Smooth muscle cell of the brain vasculature (primary cell): ENCODE results near the gene AKT1S1.

Experiments used
- DNase-seq: peaks from one replicate; pipeline ENCODE4 v3.0.0-alpha.2; 2012; ENCODE audit warnings: low read depth, low spot score

Gene AKT1S1

GRCh38 chr19:49869009-49869483 is 8.1 kb downstream of the AKT1S1 start:
- no peak for DNase-seq

- DNase-seq, result no peak
Measured at GRCh38 chr19:49866933-49867782, 10.0 kb downstream of the AKT1S1 start, which contains the start of gene PNKP. PNKP (minus strand) TSS chr19:49867576; CDS start chr19:49867204, 372 bp downstream.

- no peak for DNase-seq
Measured at GRCh38 chr19:49864890-49865289, 12.3 kb downstream of the AKT1S1 start.

- no peak for DNase-seq
Measured at GRCh38 chr19:49863935-49864320, 13.2 kb downstream of the AKT1S1 start.

DNA sequence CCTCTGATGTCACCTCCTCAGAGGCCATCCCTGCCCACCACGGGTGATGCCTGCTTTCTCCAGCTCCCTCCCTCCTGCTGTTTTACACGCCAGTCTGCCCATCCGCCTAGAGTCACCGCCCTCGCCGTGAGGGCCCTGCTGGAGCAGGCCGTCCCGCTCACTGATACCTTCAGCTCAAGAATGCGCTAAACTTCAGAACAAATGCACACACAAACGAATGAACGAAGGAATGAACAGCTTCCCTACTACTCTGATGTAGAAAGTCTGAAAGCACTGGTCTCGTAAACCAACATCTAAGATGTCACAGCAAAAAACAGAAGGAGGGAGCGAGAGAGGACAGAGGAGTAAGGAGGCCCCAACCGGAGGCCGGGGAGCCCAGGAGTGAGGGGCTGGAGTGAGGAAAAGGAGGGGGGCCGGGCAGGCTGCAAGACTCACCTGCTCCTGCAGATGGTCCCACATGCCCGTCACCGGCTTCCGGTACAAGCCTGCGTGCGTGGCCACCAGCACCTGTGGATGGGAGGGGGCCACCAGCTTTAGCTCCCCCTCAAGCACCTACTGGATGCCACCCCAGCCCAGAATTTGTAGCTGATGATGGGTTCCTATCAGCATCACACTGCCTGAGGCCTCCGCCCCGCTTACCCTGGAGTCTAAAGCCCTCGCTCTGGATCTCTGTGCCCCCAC is 13.8 kb downstream of the AKT1S1 start:
- no peak for DNase-seq

GRCh38 chr19:49862391-49863253 is 14.5 kb downstream of the AKT1S1 start:
- DNase-seq, result no peak

- no peak for DNase-seq
Measured at GRCh38 chr19:49861541-49862378, 15.4 kb downstream of the AKT1S1 start.

DNA sequence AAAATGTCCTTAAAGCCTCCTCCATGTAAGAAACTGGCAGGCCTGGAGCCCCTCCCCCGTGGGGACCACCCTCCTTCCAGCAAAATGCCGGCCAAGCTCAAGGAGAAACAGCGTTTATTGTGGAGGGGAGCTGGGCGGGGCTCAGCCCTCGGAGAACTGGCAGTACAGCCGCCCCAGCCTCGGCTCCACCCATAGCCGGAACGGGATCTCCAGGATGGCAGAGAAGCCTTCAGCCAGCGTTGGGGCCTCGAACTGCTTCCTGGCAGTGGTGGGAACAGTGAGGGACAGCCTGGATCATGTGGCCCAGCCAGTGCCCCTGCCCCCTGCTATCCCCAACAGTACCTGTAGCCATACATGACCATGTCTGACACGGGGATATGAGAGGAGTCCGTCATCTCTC is 16.0 kb downstream of the AKT1S1 start:
- DNase-seq, result no peak

DNA sequence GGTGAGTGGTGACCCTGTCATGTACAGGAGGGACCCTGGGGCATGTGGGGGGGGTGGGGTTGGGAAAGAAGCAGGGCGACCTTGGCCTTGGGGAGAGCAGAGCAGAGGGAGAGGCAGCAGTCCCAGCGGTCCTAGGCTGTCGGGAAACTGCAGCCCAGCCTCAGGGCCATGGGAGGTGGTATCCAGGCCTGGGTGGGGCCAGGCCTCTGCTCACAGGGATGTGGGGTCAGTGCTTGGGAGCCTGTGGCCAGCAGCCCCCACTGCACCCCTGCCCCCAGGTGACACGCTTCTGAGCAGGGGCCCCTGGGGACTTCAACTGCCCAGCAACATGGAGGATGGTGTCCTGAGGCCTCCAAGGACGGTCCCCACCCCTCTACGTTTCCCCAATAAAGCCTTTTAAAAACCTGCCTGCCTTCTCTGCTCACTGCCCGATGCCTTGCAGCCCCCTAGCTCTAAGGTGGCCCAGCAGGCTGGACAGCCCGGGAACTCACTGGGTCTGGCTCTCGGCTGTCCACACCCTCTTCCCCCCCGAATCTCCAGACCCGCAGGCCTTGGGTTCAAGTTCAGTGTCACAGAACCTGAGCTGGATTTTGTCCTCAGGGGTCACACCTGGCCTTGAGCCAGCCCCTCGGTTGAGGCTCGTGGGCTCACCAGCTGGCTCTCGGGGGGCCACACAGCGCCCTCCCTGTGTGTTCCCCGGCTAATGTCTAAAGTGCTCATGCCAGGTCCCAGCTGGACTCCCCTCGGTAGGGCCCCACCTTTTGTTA is 16.6 kb downstream of the AKT1S1 start:
- DNase-seq, result no peak

DNA sequence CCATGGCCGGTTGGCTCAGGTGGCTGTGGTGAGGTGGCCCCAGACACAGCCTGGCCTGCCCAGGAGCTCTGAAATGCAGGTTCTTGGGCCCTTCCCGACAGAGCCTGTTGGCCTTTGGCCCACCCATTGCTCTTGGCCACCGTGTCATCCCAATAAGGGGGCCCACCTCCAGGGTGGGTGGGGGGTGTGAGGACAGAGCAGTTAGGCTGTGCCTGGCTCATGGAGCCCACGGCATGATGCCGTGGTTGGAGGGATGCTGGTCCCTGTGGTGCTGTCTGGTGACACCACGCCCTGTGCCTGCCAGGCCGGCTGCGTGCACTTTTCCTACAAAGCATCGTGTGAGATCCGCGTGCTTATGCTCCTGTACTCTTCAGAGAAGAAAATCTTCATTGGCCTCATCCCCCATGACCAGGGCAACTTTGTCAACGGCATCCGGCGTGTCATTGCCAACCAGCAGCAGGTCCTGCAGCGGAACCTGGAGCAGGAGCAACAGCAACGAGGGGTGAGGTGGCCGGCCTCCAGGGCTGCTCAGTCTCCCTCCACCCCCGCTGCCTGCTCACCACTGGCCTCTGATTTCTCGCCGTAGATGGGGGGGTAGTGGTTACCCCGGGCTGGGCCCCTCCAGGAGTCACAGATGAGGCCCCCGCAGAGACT is 17.3 kb downstream of the AKT1S1 start:
- DNase-seq, result no peak

GRCh38 chr19:49858088-49858985 is 18.8 kb downstream of the AKT1S1 start:
- DNase-seq, result no peak

GRCh38 chr19:49857838-49858087 is 19.4 kb downstream of the AKT1S1 start:
- no peak for DNase-seq

DNA sequence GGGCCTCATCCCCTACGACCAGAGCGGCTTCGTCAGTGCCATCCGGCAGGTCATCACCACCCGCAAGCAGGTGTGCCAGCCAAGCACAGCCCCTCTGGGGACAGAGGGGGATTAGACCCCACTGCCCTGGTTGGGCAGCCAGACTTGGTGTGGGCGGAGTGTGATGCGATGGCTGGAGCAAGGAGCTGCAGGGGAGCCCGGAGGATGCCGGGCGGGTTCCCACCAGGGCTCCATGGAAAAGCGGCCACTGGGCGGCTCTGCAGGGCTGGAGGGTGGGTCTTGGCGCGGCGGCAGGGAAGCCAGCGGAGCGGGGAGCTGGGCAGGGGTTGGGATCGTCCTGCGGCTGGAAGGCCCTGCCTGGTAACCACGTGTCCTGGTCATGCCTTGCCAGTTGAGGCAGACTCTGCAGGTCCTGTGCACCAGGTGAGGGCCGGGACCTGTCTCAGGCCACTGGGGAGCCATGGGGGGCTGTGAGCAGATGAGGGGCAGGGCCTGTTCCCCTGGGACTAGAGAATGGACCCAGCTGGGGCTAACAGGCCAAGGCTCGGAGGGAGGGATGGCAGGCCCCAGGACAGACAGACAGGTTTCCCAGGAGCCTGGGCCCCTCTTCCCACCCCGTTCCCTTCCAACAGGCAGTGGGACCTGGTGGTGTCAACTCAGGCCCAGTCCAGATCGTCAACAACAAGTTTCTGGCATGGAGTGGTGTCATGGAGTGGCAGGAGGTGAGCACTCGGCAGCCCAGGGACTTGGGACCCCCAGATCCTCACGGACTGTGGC is 19.9 kb downstream of the AKT1S1 start:
- DNase-seq, result no peak

DNA sequence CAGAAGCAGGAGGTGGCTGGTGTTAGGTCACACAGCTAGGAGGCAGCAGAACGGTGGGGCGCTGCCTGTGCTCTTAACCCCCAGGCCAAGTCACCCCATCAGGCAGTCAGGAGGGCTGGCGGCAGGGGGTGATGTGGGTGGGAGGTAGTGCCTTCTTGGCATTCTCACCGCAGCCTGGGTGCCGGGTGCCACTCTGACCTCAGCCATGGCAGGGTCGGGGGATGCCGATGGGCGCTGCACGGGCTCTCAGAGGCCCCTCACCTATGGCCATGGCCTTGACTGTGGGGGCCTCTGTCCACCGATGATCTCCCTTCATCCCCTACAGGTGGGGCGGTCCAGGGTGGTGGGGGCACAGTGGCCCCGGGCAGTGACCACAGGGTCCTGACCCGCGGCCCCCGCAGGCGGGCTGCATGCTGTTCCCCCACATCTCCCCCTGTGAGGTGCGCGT is 20.6 kb downstream of the AKT1S1 start:
- no peak for DNase-seq

GRCh38 chr19:49855676-49856573 is 21.2 kb downstream of the AKT1S1 start:
- no peak for DNase-seq

DNA sequence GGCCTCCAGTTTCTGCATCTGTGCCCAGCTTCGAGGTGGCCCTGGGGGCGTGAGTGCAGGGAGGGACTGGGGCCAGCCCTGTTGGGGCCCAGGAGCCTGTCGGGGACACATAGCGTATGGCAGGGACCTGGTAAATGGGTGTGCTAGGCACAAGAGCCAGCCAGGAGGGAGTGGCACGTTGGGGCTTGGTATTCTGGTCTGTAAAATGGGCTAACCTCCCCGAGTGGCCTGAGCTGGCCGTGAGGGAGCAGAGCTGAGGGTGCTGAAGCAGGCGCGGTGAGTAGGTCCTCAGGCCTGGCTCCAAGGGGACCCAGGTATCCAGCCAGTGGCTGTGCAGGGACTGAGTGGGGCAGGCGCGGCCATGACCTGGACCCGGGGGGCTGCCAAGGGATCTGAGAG is 21.9 kb downstream of the AKT1S1 start:
- no peak for DNase-seq
